T1000 (cell line): ENCODE measurements around the gene MARCHF4.
"Not testable (repeated sequence)": the region's sequence is repeated elsewhere in the genome, so short reads cannot be mapped to it uniquely, and the experiment has no call there.

Source experiments
- DNase-seq: peaks from one replicate; lab custom pipeline; 2025; ENCODE audit warnings: mixed read lengths; lab: John Stamatoyannopoulos, UW

The MARCHF4 gene

DNA sequence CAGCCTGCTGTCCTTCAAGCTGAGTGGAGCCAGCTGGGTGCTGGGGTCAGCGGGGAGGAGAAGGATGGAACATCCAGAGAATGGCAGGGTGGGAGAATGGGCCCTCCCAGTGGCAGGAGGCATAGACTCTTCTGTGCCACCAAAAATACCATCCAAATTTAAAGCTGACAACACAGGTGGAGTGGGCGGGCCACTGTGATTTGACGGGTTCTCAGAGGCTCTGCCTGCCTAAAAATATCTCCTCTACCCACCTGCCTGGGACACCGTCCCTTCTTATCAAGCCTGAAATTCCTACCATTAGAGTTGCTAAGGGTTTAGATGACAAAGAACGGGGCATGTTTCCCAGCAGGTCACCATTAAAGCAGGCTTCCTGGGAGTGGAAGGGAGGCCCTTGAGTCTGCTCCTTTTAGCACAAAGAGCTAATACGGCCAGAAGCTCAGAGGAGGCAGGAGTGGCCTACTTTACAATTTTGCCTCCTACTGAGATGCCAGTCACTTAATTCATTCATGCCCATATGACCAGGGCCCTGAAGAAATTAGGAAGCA, 19.8 kb upstream of the MARCHF4 start:
- DNase-seq, result no peak

DNA sequence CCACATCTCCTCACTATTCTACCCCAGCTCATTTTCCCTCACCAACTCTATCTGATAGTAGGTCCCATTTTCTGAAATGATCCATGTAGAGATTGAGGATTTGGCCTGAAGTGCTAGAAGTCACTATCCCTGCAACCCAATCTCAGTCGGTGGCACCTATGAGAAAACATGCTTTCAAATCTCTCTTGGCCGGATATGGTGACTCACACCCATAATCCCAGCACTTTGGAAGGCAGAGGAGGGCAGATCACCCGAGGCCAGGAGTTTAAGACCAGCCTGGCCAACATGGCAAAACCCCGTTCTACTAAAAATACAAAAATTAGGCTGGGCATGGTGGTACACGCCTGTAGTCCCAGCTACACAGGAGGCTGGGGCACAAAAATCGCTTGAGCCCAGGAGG, 19.1 kb upstream of the MARCHF4 start:
- DNase-seq, result no peak

GRCh38 chr2:216389570-216389969, 17.3 kb upstream of the MARCHF4 start:
- DNase-seq, result no peak

GRCh38 chr2:216388046-216388884, 16.0 kb upstream of the MARCHF4 start:
- DNase-seq, result no peak

GRCh38 chr2:216387262-216387661, 15.0 kb upstream of the MARCHF4 start:
- no peak for DNase-seq

GRCh38 chr2:216385478-216385877, 13.2 kb upstream of the MARCHF4 start:
- DNase-seq, result no peak

DNA sequence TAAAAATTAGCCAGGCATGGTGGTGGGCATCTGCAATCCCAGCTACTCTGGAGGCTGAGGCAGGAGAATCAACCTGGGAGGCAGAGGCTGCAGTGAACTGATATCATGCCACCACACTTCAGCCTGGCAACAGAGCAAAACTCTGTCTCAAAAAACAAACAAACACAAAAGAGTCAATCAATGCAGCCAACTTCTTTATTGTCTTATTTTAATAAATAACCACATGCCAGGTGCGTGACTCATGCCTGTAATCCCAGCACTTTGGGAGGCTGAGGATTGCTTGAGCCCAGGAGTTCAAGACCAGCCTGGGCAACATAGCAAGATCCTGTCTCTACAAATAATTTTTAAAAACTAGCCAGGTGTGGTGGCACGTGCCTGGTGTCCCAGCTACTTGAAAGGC, 12.1 kb upstream of the MARCHF4 start:
- not testable (repeated sequence) for DNase-seq

DNA sequence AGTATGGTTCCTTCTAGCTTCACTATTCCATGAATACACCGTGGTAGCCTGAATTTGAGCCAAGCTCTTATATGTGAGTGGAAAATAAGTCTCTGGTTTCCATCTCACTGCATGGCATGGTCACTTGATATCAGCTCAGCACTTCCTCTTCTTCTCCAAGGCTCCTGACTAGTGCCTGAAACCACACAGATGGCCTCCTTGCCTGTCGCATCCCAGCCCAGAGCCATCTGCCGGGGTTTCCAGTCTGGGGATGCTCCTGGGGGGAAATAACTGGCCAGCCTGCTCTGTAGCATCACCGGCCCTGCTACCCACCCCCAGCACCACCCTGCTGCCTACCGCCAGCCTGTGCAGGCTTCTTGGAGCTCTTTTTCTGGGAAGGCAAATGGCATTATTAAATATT, 7.7 kb upstream of the MARCHF4 start:
- no peak for DNase-seq

GRCh38 chr2:216375286-216375685, 3.0 kb upstream of the MARCHF4 start:
- DNase-seq, result no peak

DNA sequence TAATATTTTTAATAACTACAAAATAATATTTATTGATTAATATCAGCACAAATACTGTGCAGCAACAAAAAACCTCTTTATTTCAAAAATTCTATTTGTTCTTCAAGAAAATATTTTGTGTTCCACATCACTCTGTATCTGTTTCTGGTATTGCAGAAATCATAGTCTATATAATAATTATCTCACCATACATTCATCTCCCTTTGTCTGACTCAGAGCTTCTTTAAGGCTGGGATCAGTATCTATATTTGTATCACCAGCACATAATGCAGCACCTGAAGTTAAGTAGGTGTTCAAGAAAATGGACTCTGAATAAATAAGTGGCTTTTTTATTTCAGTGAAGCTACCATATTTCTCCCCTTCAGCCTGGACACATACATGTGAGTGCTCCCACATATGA, 1.6 kb upstream of the MARCHF4 start:
- DNase-seq, result no peak

DNA sequence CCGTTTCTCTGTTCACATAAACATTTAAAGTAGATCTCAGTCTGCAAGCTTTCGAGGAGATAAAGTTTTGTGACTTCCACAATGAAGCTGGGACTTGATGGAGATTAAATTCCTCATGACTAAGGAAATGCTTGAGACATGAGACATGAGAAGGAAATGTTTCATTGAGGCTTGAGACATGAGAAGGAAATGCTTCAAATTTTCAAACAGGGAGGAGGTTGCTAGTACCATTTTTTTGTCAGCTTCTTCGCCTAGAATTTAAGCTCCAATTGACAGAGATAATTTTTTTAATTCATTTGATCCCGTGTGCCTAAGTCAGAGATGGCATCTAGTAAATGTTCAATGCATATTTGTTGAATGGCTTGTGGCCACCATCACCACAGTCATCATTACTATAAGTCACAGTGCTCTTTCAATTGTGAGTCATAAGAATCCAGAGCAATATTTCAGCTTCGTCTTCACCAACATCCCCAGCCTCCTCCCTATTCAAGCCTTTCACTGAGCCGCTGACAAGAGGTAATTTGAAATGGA, 543 bp upstream of the MARCHF4 start:
- no peak for DNase-seq

- no peak for DNase-seq
These were observed 1.1 kb downstream of the MARCHF4 start for GRCh38 chr2:216370961-216371712.

- no peak for DNase-seq
These were observed 2.5 kb downstream of the MARCHF4 start for GRCh38 chr2:216369821-216370220.

DNA sequence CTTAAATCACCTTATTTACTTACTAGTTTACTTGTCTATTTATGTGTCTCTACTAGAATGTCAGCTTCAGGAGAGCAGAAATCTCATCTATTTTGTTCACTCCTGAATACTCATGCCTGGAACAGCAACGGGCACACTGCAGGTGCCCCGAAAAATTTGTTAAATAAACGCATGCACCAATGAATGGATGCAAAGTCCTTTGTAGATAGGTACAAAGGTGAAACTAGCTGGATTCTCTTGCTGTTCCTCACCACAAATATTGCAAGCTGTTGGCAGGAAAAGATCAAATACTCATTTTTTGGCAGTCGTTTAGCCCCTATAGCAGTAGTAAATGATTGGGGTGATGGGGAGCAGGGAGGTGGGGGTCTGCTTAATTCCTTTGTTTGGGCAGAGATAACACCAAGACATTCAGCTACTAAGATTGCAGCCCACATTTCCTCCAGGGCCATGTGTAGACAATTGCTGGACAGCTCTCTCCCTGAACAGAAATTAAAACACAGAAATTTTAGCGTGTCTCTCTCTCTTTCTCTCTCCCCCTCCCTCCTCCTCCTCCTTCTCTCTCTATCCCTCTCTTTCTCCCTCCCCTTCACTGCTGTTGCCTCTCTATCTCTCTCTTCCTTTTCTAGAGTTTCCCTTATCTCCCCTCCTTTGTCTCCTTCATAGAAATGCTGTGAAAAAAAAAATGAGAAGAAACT, 5.4 kb downstream of the MARCHF4 start:
- DNase-seq, result no peak

DNA sequence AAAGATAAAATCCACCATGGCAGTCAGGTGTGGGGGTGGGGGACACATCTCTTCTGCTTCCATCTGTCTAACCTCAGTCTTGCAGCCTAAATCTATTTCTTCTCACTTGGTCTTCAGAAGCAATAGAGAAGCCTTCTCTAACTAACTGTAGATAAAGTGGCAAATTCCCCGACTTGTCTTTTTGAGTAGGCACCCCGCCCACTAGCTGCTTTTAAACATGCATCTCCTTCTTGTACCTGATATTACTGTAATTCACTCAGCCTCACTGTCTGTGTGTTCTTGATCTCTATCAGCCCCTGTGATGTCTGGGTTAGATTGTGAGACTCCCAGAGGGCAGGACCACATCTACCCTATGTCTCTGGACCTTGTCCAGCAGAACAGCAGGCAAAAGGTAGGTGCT, 6.8 kb downstream of the MARCHF4 start:
- no peak for DNase-seq

- DNase-seq, result no peak
These were observed 9.1 kb downstream of the MARCHF4 start for GRCh38 chr2:216363221-216363620.

- no peak for DNase-seq
These were observed 9.6 kb downstream of the MARCHF4 start for GRCh38 chr2:216362730-216363129.

- no peak for DNase-seq
These were observed 16.6 kb downstream of the MARCHF4 start for GRCh38 chr2:216355711-216356110.

DNA sequence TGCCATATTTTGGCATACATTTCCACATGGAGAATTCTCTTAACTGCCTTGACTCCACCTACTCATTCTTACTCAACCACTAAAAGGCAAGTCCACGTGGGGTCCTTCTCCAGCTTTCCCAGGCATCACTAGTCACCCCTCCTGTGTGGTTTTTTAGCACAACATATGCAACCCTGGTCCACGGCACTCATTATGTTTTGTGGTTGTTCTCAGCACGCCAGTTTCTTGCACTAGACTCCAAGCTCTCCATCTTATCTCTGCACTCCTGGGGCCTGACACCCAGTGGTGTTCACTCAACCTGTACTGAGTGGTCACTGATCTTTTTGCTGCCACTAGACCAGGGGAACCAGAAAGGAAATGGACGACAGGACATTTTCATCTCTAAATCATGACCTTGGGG, 18.0 kb downstream of the MARCHF4 start:
- no peak for DNase-seq

- DNase-seq, result no peak
These were observed 19.5 kb downstream of the MARCHF4 start for GRCh38 chr2:216352653-216353270.

DNA sequence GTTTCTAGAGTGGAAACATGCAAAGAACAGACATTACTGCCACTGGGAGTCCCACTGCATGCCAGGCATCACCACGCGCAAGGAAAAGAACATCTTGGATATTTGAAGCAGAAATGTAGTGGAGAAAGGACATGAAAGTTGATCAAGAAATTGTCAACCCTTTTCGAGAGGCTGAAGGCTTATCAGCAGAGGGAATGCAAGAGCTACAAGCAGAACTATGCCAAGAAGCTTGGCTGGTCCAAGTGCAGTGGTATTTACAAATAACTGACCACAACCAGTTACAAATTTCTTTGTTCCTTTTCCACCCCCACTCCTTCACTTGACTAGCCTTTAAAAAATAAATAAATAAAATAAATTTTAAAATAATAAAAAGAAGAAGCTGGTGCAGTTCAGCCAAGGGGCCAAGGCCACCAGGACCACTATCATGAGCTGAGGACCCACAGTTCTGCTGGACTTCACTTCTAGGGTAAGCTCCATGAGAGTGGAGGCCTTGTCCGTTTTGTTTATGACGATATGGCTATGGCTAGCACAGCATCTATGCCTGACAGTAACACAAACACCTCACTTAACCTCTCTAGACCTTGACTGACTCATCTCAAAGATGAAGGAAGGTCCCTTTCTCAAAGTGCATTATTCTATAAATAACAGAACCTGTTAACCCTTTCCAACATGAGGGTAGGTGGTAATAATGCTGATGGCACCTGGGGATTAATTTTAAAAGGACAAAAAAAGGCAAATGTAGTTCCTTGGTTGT, 20.9 kb downstream of the MARCHF4 start:
- no peak for DNase-seq
